ENCODE measurements around the gene UBE2S.

- TF ChIP-seq CTCF (IDR thresholded peaks at IDR 0.05) (no peak), POLR2A (IDR thresholded peaks at IDR 0.05) (no peak)
Observed at GRCh38 chr19:55365245-55365644, 42.3 kb downstream of the UBE2S start.

Data from lower leg skin (tissue), 3 donors.